HepG2 (cell line): ENCODE measurements around the gene TNFRSF6B. TPM values are rescaled to one million over a fixed set of nuclear protein-coding genes. Genes with fewer than 3 reads are reported as not detected.

ENCODE experiments used
- AGO2 ChIP-seq: fragments of 200-400 bp; formaldehyde crosslinking; optimal IDR thresholded peaks from 2 replicates; pipeline ENCODE3; 2017; ENCODE audit warnings: mild to moderate bottlenecking, low read depth, low read length, moderate library complexity
- CBX2 ChIP-seq, 2 experiments: fragments of 200-600 bp in 1 of 2; sonication (generic); formaldehyde crosslinking in 1 of 2; IDR thresholded peaks; 2 replicates each; pipeline versions ENCODE4 v1.7.0 to v1.8.1; 2018 to 2022; ENCODE audit warnings: low read depth in 2 of 2, low read length in 1 of 2, mild to moderate bottlenecking in 1 of 2, missing genetic modification reagents in 1 of 2
- CEBPZ ChIP-seq: IDR thresholded peaks from 2 replicates; pipeline ENCODE4 v1.6.1; 2012; ENCODE audit warnings: low read length, improper control_type of control experiment
- KLF15 ChIP-seq: sonication (generic); formaldehyde crosslinking; IDR thresholded peaks from 2 replicates; pipeline ENCODE4 v1.8.1; 2023; ENCODE audit warnings: borderline replicate concordance, mild to moderate bottlenecking, inconsistent platforms, missing genetic modification reagents, mixed read lengths
- NFIB ChIP-seq: sonication (generic); formaldehyde crosslinking; IDR thresholded peaks from 2 replicates; pipeline ENCODE4 v1.9.0; 2021; ENCODE audit warnings: missing genetic modification reagents, mild to moderate bottlenecking, borderline replicate concordance
- NPAS2 ChIP-seq: sonication (generic); formaldehyde crosslinking; IDR thresholded peaks from 2 replicates; pipeline ENCODE4 v1.8.0; 2022; ENCODE audit warnings: mild to moderate bottlenecking, missing genetic modification reagents, borderline replicate concordance
- RBAK ChIP-seq: sonication (generic); formaldehyde crosslinking; IDR thresholded peaks from 2 replicates; pipeline ENCODE4 v1.5.1; 2020; ENCODE audit warnings: mild to moderate bottlenecking, missing genetic modification reagents
- U2AF2 ChIP-seq: fragments of 200-400 bp; formaldehyde crosslinking; IDR thresholded peaks from 2 replicates; pipeline ENCODE4 v1.6.1; 2017; ENCODE audit warnings: low read depth, mild to moderate bottlenecking, low read length
- USF2 ChIP-seq, 2 experiments: sonication (generic) in 1 of 2; formaldehyde crosslinking in 1 of 2; IDR thresholded peaks; 2 replicates each; pipeline versions ENCODE4 v1.5.1 to v1.6.1; 2011 to 2020; ENCODE audit warnings: borderline replicate concordance in 1 of 2, low read depth in 1 of 2, low read length in 1 of 2, mild to moderate bottlenecking in 1 of 2, missing genetic modification reagents in 1 of 2, moderate library complexity in 1 of 2
- XRCC5 ChIP-seq: fragments of 200-400 bp; formaldehyde crosslinking; optimal IDR thresholded peaks from 2 replicates; pipeline ENCODE3; 2017; ENCODE audit warnings: mild to moderate bottlenecking, low read length
- ZNF136 ChIP-seq: sonication (generic); formaldehyde crosslinking; IDR thresholded peaks from 2 replicates; pipeline ENCODE4 v1.8.1; 2022; ENCODE audit warnings: low read depth, mild to moderate bottlenecking, moderate library complexity, missing genetic modification reagents
- ZNF253 ChIP-seq: sonication (generic); formaldehyde crosslinking; IDR thresholded peaks from 2 replicates; pipeline ENCODE4 v1.8.0; 2022; ENCODE audit warnings: mild to moderate bottlenecking, missing genetic modification reagents, borderline replicate concordance
- ZNF670 ChIP-seq: sonication (generic); formaldehyde crosslinking; IDR thresholded peaks from 2 replicates; pipeline ENCODE4 v1.8.0; 2022; ENCODE audit warnings: mild to moderate bottlenecking, missing genetic modification reagents, borderline replicate concordance
- ZNF703 ChIP-seq: sonication (generic); formaldehyde crosslinking; IDR thresholded peaks from 2 replicates; pipeline ENCODE4 v1.5.1; 2020; ENCODE audit warnings: missing genetic modification reagents, mild to moderate bottlenecking, moderate library complexity, borderline replicate concordance
- ZNF766 ChIP-seq: sonication (generic); formaldehyde crosslinking; IDR thresholded peaks from 2 replicates; pipeline ENCODE4 v1.5.0; 2020; ENCODE audit warnings: missing genetic modification reagents, borderline replicate concordance
- polyA plus RNA-seq, 8 experiments: library from polyadenylated mRNA; depleted of rRNA in 3 of 8; stranded (reverse) in 7 of 8; unstranded in 1 of 8; fragments of >200 nt; fragmentation: Illumina TruSeq in 4 of 8; extraction: Trizol in 4 of 8; gene quantifications; 2 replicates each; pipeline versions ENCODE4 v1.2.1 to v1.2.3, GENCODE V29; 2011 to 2016; ENCODE audit warnings: low read depth in 4 of 8, missing spikeins in 1 of 8, mixed read lengths in 1 of 8; ENCODE audit not compliant: insufficient read depth in 1 of 8
- total RNA-seq, 5 experiments: library from RNA; depleted of rRNA; stranded (reverse); fragments of >200 nt; fragmentation: Illumina TruSeq; extraction: Trizol; gene quantifications; 2 replicates each; pipeline ENCODE4 v1.2.3, GENCODE V29; 2016; ENCODE audit warnings: low read depth in 1 of 5
- TF ChIP-seq, protein P1 (sequence below): sonication (generic); formaldehyde crosslinking; IDR thresholded peaks from 2 replicates; pipeline ENCODE4 v1.5.0; 2020; ENCODE audit warnings: missing genetic modification reagents
- TF ChIP-seq, protein P2 (sequence below): sonication (generic); formaldehyde crosslinking; IDR thresholded peaks from 2 replicates; pipeline ENCODE4 v1.4.0; 2020; ENCODE audit warnings: mild to moderate bottlenecking, missing genetic modification reagents

Gene TNFRSF6B
- total and polyA plus RNA-seq, 2 of the 13 experiments (the other 11 are each of a cell fraction or from before 2014, with no cell fraction given): 0.24 TPM; not detected in 1

DNA sequence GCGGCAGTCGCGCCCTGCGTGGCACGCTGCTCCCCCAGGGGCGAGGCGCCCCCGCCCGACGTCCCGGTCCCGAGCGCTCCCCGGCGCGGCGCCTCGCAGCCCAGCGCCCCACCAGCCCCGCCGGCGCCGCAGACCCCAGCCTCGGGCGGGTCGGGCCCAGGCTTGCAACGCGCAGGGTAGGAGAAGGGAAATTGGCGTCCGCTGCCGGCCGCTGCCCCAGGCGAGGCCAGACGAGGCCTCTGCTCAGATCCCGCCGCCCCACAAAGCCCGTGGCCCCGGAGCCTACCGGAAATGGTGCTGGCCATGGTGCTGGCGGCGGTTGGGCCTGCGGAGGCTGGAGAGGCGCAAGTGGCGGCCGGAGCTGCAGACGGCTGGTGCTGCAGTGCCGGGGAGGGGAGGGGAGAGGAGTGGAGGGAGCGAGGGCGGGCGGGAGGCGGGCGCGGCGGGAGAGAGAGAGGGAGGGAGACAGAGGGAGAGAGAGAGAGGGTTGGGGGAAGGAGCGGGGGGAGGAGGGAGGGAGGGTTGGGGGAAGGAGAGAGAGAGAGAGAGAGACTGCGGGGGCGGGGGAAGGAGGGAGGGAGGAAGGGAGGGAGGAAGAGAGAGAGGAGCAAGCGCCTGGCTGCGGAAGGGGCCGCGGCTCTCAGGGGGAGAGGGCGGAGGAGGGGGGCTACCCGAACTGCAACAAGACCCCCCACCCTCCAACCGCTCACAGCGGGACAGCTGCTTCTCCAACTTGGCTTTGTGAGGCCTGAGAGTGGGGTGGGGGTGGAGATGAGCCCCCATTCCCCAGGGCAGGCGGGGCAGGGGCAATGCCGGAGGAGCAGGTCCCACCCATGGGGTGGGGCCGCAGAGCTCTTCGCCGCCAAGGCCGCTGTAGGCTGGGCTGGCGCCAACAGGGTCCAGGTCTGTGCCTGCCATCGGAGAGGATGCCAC is 43.1 kb upstream of the TNFRSF6B start, which contains the start of gene STMN3 (continued):
- TF ChIP-seq CEBPZ (no peak), NPAS2 (CRISPR knock-in tag) (0 out of 2 replicates have a peak, but pooled peaks have one; percentile 53), AGO2 (no peak), USF2 (IDR thresholded peaks at IDR 0.05; ENCODE audit: low read depth, low read length) (no peak), USF2 (CRISPR knock-in tag; IDR thresholded peaks at IDR 0.05; ENCODE audit: borderline replicate concordance) (no peak), U2AF2 (no peak), ZNF766 (CRISPR knock-in tag) (peak; percentile 96), KLF15 (peak; percentile 98), ZNF703 (CRISPR knock-in tag) (no peak; the same call in 1 of the 2 replicates), NFIB (CRISPR knock-in tag) (no peak; the same call in 1 of the 2 replicates), ZNF670 (CRISPR knock-in tag) (peak; percentile 94; the same call in 1 of the 2 replicates), RBAK (CRISPR knock-in tag) (peak; percentile 77), ZNF253 (CRISPR knock-in tag) (peak; percentile 96), XRCC5 (peak; percentile 93), CBX2 (IDR thresholded peaks at IDR 0.05; ENCODE audit: low read depth, low read length) (no peak), CBX2 (CRISPR knock-in tag; IDR thresholded peaks at IDR 0.05; ENCODE audit: low read depth) (peak; percentile 91; the same call in 1 of the 2 replicates), ZNF136 (CRISPR knock-in tag) (peak; percentile 89; the same call in 1 of the 2 replicates)
- TF ChIP-seq, protein P1, sequence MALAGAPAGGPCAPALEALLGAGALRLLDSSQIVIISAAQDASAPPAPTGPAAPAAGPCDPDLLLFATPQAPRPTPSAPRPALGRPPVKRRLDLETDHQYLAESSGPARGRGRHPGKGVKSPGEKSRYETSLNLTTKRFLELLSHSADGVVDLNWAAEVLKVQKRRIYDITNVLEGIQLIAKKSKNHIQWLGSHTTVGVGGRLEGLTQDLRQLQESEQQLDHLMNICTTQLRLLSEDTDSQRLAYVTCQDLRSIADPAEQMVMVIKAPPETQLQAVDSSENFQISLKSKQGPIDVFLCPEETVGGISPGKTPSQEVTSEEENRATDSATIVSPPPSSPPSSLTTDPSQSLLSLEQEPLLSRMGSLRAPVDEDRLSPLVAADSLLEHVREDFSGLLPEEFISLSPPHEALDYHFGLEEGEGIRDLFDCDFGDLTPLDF (CRISPR knock-in tag): no peak; the same call in 1 of the 2 replicates
- TF ChIP-seq, protein P2, sequence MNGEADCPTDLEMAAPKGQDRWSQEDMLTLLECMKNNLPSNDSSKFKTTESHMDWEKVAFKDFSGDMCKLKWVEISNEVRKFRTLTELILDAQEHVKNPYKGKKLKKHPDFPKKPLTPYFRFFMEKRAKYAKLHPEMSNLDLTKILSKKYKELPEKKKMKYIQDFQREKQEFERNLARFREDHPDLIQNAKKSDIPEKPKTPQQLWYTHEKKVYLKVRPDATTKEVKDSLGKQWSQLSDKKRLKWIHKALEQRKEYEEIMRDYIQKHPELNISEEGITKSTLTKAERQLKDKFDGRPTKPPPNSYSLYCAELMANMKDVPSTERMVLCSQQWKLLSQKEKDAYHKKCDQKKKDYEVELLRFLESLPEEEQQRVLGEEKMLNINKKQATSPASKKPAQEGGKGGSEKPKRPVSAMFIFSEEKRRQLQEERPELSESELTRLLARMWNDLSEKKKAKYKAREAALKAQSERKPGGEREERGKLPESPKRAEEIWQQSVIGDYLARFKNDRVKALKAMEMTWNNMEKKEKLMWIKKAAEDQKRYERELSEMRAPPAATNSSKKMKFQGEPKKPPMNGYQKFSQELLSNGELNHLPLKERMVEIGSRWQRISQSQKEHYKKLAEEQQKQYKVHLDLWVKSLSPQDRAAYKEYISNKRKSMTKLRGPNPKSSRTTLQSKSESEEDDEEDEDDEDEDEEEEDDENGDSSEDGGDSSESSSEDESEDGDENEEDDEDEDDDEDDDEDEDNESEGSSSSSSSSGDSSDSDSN (CRISPR knock-in tag): peak; percentile 97
